ENCODE results near the gene MCTP1. TPM values are rescaled to one million over a fixed set of nuclear protein-coding genes. Genes with fewer than 3 reads are reported as not detected.

The MCTP1 gene
- total RNA-seq, 1 experiment from 2014 or later: 0.44 TPM

GRCh38 chr5:94675965-94676618, 608.8 kb downstream of the MCTP1 start:
- no peak for DNase-seq (ENCODE audit: low read depth, low spot score)
- Histone ChIP-seq H3K4me3 (replicated peaks in 1 of 2; ENCODE audit: low read depth in 1 of 2, low read length in 2 of 2) (no peak overlapping the region), H3K9me2 (ENCODE audit: insufficient read depth) (no peaks in the 10 kb centered on the region), H3K4me1 (ENCODE audit: control insufficient read depth in 1 of 2, insufficient read depth in 2 of 2, low read length in 2 of 2) (no peaks in the 10 kb centered on the region), H3K4me2 (ENCODE audit: low read length) (no peak overlapping the region), H3K27me3 (ENCODE audit: insufficient read depth, low read length) (no peaks in the 10 kb centered on the region), H3K36me3 (ENCODE audit: control insufficient read depth in 1 of 2, insufficient read depth in 2 of 2, low read length in 2 of 2) (0 out of 4 replicates have a peak, but pooled peaks cover 0 to 2% of the 10 kb centered on the region in 2 experiments), H4K20me1 (ENCODE audit: insufficient read depth) (no peaks in the 10 kb centered on the region), H3K9me3 (ENCODE audit: control insufficient read depth in 1 of 2, insufficient read depth in 1 of 2, low read depth in 1 of 2, low read length in 2 of 2) (no peaks in the 10 kb centered on the region), H3K27ac (ENCODE audit: low read depth, low read length) (no peak overlapping the region), H3K79me2 (ENCODE audit: insufficient read depth, low read length) (no peaks in the 10 kb centered on the region), H3K9ac (ENCODE audit: low read length) (no peak overlapping the region), H2AFZ (ENCODE audit: low read depth, low read length, poor library complexity, severe bottlenecking) (no peak overlapping the region)
- ChIA-PET CTCF (no interaction called here), POLR2A (no interaction called here), RAD21 (ENCODE audit: low non-redundant PET in 1 of 2, low total read pairs in 2 of 2, uncharacterized antibody in 2 of 2, unreplicated experiment in 2 of 2) (no interaction called here)
- TF ChIP-seq SRF (IDR thresholded peaks at IDR 0.05; ENCODE audit: low read depth): no peak
- no peak for TF ChIP-seq CBX3 (IDR thresholded peaks at IDR 0.05; ENCODE audit: low read depth)
- no peak for TF ChIP-seq JUND (IDR thresholded peaks at IDR 0.05)
- no peak for TF ChIP-seq CEBPB (IDR thresholded peaks at IDR 0.05; ENCODE audit: low read depth)
- no peak for TF ChIP-seq ZFX (IDR thresholded peaks at IDR 0.05)
- no peak for TF ChIP-seq EZH2 (IDR thresholded peaks at IDR 0.05)
- no peak for TF ChIP-seq ATF3 (IDR thresholded peaks at IDR 0.05)
- TF ChIP-seq RAD21 (IDR thresholded peaks at IDR 0.05; ENCODE audit: low read depth): no peak
- TF ChIP-seq REST (IDR thresholded peaks at IDR 0.05; ENCODE audit: low read depth): no peak
- no peak for TF ChIP-seq POLR2A (IDR thresholded peaks at IDR 0.05; ENCODE audit: borderline replicate concordance, extremely low read depth, insufficient read depth, insufficient read length)
- TF ChIP-seq ZNF274 (IDR thresholded peaks at IDR 0.05; ENCODE audit: low read depth, low read length): no peak
- TF ChIP-seq ELF1 (IDR thresholded peaks at IDR 0.05; ENCODE audit: borderline replicate concordance, low read depth): no peak
- TF ChIP-seq EZH2phosphoT487 (IDR thresholded peaks at IDR 0.05; ENCODE audit: borderline replicate concordance): no peak
- TF ChIP-seq TCF7L2 (IDR thresholded peaks at IDR 0.05; ENCODE audit: borderline replicate concordance, extremely low read depth, insufficient read depth, insufficient read length): no peak
- no peak for TF ChIP-seq SP1 (IDR thresholded peaks at IDR 0.05; ENCODE audit: low read depth)
- no peak for TF ChIP-seq ZBTB33 (IDR thresholded peaks at IDR 0.05; ENCODE audit: extremely low read depth, insufficient replicate concordance, low read length)
- ATAC-seq: no peak
- intact Hi-C loops (cut with micrococcal nuclease): no loop called here
- BruUV-seq (replicated peaks): no TSS peak

All from HCT116 (cell line).